Left ventricle myocardium inferior (tissue), 1 donor: ENCODE data around the gene CNTNAP2. TPM values are rescaled to one million over a fixed set of nuclear protein-coding genes. Genes with fewer than 3 reads are reported as not detected.

Source experiments
- DNase-seq: peaks from one replicate; pipeline ENCODE4 v3.0.0-alpha.2; 2020
- H3K27ac ChIP-seq: fragments of 200-600 bp; replicated peaks from 2 replicates; pipeline ENCODE4 v1.8.0; 2021
- H3K27me3 ChIP-seq: fragments of 200-600 bp; 2 replicates; pipeline ENCODE4 v1.8.0; 2021; ENCODE audit warnings: low read depth
- H3K36me3 ChIP-seq: fragments of 200-600 bp; 2 replicates; pipeline ENCODE4 v1.8.0; 2021
- H3K4me1 ChIP-seq: fragments of 200-600 bp; 2 replicates; pipeline ENCODE4 v1.8.0; 2021
- H3K4me3 ChIP-seq: fragments of 200-600 bp; 2 replicates; pipeline ENCODE4 v1.8.0; 2021; ENCODE audit warnings: mild to moderate bottlenecking, moderate library complexity
- H3K9me3 ChIP-seq: fragments of 200-600 bp; replicated peaks from 2 replicates; pipeline ENCODE4 v1.8.0; 2021
- intact Hi-C: fragments of 100-400 bp; cut with micrococcal nuclease; formaldehyde crosslinking; loops from one replicate; pipeline ENCODE4 v1.11.0; 2022
- total RNA-seq: library from RNA; stranded (reverse); fragmentation: NEBNext Ultra II Directional; extraction: Animal tissue kit (Norgen Biotek cat#: 25700); gene quantifications from one replicate; pipeline ENCODE4 v1.2.1, GENCODE V29; 2021
- TF ChIP-seq, protein P1 (sequence below): fragments of 200-600 bp; IDR thresholded peaks from 2 replicates; pipeline ENCODE4 v1.8.0; 2021; ENCODE audit warnings: antibody characterized with exemption, mild to moderate bottlenecking, borderline replicate concordance
- donor health status: DM: no; HTN: yes; CAD: no; lungs with severe emphysema.

The CNTNAP2 gene
- total RNA-seq, 1 donor from 2014 or later = 0.99 TPM

DNA sequence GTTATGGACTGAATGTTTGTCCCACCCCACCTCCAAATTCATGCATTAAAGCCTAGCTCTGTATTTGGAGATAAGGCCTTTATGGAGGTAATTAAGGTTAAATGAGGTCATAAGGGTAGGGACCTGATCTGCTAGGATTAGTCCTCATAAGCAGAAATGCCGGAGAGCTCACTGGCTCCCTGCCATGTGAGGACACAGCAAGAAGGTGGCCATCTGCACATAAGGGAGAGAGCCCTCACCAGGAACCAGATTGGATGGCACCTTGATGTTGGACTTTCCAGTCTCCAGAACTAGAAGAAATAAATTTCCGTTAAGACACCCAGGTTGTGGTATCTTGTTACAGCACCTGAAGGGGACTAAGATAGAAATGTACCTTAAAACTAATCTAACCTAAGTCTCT lies 1657.9 kb downstream of the CNTNAP2 start:
- no peak for DNase-seq
- Histone ChIP-seq H3K4me1 (no peaks in the 10 kb centered on the region), H3K4me3 (no peak overlapping the region), H3K9me3 (no peaks in the 10 kb centered on the region), H3K27ac (no peak overlapping the region), H3K36me3 (no peaks in the 10 kb centered on the region), H3K27me3 (no peaks in the 10 kb centered on the region)
- TF ChIP-seq, protein P1, sequence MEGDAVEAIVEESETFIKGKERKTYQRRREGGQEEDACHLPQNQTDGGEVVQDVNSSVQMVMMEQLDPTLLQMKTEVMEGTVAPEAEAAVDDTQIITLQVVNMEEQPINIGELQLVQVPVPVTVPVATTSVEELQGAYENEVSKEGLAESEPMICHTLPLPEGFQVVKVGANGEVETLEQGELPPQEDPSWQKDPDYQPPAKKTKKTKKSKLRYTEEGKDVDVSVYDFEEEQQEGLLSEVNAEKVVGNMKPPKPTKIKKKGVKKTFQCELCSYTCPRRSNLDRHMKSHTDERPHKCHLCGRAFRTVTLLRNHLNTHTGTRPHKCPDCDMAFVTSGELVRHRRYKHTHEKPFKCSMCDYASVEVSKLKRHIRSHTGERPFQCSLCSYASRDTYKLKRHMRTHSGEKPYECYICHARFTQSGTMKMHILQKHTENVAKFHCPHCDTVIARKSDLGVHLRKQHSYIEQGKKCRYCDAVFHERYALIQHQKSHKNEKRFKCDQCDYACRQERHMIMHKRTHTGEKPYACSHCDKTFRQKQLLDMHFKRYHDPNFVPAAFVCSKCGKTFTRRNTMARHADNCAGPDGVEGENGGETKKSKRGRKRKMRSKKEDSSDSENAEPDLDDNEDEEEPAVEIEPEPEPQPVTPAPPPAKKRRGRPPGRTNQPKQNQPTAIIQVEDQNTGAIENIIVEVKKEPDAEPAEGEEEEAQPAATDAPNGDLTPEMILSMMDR = no peak
- intact Hi-C loops = no loop called here

DNA sequence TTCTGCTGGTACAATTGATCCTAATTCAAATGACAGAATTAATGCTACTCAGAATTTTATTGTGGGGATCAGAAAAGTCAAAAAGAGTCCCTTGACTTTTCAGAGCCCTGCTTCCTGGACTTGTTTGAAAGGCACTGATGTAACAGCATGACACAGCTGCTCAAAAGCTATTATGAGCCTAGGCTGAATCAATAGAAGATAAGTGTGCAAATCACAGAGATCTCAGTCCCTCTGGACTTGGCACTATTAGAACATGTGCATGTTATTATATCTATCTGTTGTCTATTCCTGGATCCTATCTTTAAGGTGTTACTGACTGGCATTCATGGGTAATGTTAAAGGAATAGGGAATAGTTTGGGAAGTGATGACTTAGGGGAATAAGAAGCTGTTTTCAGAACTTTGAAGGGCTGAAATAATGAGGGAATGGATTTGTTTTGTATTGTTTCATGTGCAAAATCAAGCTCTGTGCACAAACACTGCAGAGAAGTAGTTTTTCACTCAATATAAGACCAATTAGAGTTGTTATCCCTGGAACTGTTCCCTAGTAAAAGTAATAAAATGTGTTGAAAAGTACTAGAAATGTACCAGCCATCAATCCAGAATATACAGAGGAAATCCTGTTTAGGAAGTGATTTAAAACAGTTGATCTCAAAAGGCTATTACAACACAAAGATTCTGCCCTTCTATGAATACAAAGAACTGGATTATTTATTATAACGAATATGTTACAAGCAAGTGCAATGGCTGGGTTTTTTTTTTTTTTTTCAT lies 1659.1 kb downstream of the CNTNAP2 start:
- Histone ChIP-seq H3K27me3 (no peaks in the 10 kb centered on the region), H3K4me3 (no peak overlapping the region), H3K27ac (no peak overlapping the region), H3K36me3 (no peaks in the 10 kb centered on the region), H3K9me3 (no peaks in the 10 kb centered on the region), H3K4me1 (no peaks in the 10 kb centered on the region)
- no peak for DNase-seq
- TF ChIP-seq, protein P1 = no peak
- intact Hi-C loops = no loop called here

GRCh38 chr7:147777309-147777708 lies 1660.7 kb downstream of the CNTNAP2 start:
- Histone ChIP-seq H3K27ac (no peak overlapping the region), H3K4me1 (no peaks in the 10 kb centered on the region), H3K36me3 (no peaks in the 10 kb centered on the region), H3K27me3 (no peaks in the 10 kb centered on the region), H3K9me3 (no peaks in the 10 kb centered on the region), H3K4me3 (no peak overlapping the region)
- intact Hi-C loops = no loop called here
- TF ChIP-seq, protein P1 = no peak
- DNase-seq = no peak

DNA sequence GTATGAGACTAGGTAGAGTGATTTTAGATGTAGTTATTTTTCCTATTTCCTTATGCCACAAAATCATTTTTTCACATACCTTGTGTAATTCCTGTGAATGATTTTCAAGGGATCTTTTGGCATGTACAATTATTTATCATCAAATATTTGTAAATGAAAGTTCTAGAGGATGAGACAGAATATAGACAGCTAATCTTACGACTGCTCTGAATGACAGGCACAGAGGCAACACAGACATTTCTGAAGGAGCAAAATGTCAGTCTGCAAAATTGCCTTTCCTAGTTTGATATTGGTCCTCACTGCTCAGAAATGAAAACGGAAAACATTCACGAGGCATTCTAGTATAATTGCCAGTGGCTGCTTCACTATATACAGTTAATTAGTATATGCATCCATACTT lies 1663.3 kb downstream of the CNTNAP2 start:
- Histone ChIP-seq H3K36me3 (no peaks in the 10 kb centered on the region), H3K27ac (no peak overlapping the region), H3K4me1 (no peaks in the 10 kb centered on the region), H3K27me3 (no peaks in the 10 kb centered on the region), H3K9me3 (no peaks in the 10 kb centered on the region), H3K4me3 (no peak overlapping the region)
- intact Hi-C loops = no loop called here
- TF ChIP-seq, protein P1 = no peak
- DNase-seq = no peak

- Histone ChIP-seq H3K9me3 (peaks cover 10% of the 10 kb centered on the region), H3K27ac (no peak overlapping the region), H3K4me1 (no peaks in the 10 kb centered on the region), H3K36me3 (no peaks in the 10 kb centered on the region), H3K4me3 (no peak overlapping the region), H3K27me3 (no peaks in the 10 kb centered on the region)
- DNase-seq = no peak
- intact Hi-C loops = no loop called here
- TF ChIP-seq, protein P1 = no peak
Observed at GRCh38 chr7:147796581-147796980, 1680.0 kb downstream of the CNTNAP2 start.
